Measurements from ENCODE around the gene KRTAP1-1. TPM values are rescaled to one million over a fixed set of nuclear protein-coding genes. Genes with fewer than 3 reads are reported as not detected.

KRTAP1-1 gene
- total and polyA plus RNA-seq, 10 donors = not detected

DNA sequence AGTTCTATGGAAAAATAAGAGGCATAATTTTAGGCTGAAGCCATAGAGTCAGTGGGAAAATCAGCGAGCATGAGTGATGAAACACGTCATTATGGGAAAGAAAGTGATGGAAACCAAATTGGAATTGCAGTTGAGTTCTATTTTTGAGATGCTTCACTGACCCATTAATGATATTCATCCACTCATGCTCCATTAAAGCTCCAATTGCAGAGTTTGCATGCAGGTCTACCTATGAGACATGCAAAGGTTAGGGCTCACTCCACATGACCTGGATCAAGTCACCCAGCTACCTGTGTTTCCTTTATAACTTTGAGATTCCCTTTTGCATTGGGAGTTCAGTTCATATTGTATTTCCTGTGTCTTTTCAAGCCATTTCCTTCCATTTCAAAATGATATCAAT is 32.4 kb upstream of the KRTAP1-1 start:
- Histone ChIP-seq H3K27ac (no peak overlapping the region), H3K4me3 (no peak overlapping the region), H3K9me3 (no peaks in the 10 kb centered on the region), H3K4me1 (no peaks in the 10 kb centered on the region), H3K36me3 (no peaks in the 10 kb centered on the region), H3K27me3 (replicated peaks in 1 of 7) (peaks cover 0 to 9% (median 0%) of the 10 kb centered on the region in 7 donors)
- no peak for TF ChIP-seq POLR2A (IDR thresholded peaks at IDR 0.05)
- TF ChIP-seq, protein P1, sequence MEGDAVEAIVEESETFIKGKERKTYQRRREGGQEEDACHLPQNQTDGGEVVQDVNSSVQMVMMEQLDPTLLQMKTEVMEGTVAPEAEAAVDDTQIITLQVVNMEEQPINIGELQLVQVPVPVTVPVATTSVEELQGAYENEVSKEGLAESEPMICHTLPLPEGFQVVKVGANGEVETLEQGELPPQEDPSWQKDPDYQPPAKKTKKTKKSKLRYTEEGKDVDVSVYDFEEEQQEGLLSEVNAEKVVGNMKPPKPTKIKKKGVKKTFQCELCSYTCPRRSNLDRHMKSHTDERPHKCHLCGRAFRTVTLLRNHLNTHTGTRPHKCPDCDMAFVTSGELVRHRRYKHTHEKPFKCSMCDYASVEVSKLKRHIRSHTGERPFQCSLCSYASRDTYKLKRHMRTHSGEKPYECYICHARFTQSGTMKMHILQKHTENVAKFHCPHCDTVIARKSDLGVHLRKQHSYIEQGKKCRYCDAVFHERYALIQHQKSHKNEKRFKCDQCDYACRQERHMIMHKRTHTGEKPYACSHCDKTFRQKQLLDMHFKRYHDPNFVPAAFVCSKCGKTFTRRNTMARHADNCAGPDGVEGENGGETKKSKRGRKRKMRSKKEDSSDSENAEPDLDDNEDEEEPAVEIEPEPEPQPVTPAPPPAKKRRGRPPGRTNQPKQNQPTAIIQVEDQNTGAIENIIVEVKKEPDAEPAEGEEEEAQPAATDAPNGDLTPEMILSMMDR (IDR thresholded peaks at IDR 0.05 in 8 of 11, conservative IDR thresholded peaks at IDR 0.05 in 3 of 11) = no peak
- no peak for TF ChIP-seq POLR2AphosphoS5 (IDR thresholded peaks at IDR 0.05)
- intact Hi-C loops (cut with DNase I; ENCODE audit: low total_unique reads) = no loop called here
- no peak for DNase-seq
- 76 to 94% (median 90%) methylated on average over 2 of the region's 2 CpGs for WGBS, 5 donors

DNA sequence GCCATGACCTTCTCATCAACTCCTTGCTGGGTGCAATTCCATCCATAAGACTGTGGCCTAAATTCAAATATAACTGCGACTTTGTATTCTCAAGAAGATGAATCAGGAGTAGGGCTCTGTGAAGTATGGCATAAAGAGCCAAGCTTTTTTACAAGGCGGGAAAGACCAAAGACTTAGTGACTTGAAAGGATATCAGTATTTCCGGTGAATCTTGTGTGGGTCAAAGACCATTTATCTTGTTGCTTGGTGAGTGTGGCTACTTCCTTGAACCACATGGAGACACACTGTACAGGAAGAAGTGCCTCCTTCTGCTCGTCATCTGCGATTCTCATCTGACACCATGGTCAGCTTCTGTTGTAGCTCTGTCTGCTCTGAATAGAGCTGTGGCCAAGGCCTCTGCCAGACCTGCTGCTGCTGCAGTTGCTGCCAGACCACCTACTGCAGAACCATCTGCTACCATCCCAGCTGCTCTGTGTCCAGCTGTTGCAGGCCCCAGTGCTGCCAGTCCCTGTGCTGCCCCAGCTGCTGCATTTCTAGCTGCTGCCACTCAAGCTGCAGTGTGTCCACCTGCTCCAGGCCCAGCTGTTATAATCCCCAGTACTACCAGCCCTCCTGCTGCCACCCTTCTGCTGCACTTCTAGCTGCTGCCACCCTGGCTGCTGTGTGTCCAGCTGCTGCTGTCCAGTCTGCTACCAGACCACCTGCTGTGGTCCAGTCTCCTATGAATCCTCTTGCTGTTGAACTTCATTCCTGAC is 30.5 kb upstream of the KRTAP1-1 start:
- H3K4me1 ChIP-seq = no peaks in the 10 kb centered on the region
- TF ChIP-seq, protein P1 (IDR thresholded peaks at IDR 0.05 in 8 of 11, conservative IDR thresholded peaks at IDR 0.05 in 3 of 11) = no peak
- no peak for TF ChIP-seq POLR2AphosphoS5 (IDR thresholded peaks at IDR 0.05)
- TF ChIP-seq POLR2A (IDR thresholded peaks at IDR 0.05) = no peak
- no peak for DNase-seq
- intact Hi-C loops (cut with DNase I; ENCODE audit: low total_unique reads) = no loop called here
- H3K36me3 ChIP-seq = no peaks in the 10 kb centered on the region
- 80 to 89% (median 83%) methylated on average over 5 of the region's 5 CpGs for WGBS, 5 donors
- H3K27me3 ChIP-seq (replicated peaks in 1 of 7) = peaks cover 0 to 9% (median 0%) of the 10 kb centered on the region in 7 donors
- no peak overlapping the region for H3K4me3 ChIP-seq
- no peak overlapping the region for H3K27ac ChIP-seq
- no peaks in the 10 kb centered on the region for H3K9me3 ChIP-seq

DNA sequence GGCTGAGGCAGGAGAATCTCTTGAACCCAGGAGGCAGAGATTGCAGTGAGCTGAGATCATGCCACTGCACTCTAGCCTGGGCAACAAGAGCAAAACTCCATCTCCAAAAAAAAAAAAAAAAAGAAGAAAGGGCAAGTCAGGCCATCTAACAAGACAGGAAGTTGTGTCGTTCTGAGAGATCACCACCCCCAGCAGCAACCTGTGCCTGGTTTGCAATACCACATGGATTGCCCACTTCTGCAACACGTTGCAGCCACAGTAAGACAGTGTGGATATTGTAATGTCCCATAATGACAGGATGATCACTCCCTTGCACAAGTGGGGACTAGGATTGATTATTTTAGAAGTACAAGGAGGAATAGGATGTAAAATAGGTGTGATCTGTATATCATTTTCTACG is 27.8 kb upstream of the KRTAP1-1 start:
- TF ChIP-seq, protein P1 (IDR thresholded peaks at IDR 0.05 in 8 of 11, conservative IDR thresholded peaks at IDR 0.05 in 3 of 11) = no peak
- TF ChIP-seq POLR2A (IDR thresholded peaks at IDR 0.05) = no peak
- TF ChIP-seq POLR2AphosphoS5 (IDR thresholded peaks at IDR 0.05) = no peak
- DNase-seq = no peak
- intact Hi-C loops (cut with DNase I; ENCODE audit: low total_unique reads) = no loop called here
- Histone ChIP-seq H3K36me3 (no peaks in the 10 kb centered on the region), H3K4me1 (no peaks in the 10 kb centered on the region), H3K27ac (no peak overlapping the region), H3K27me3 (replicated peaks in 1 of 7) (no peaks in the 10 kb centered on the region), H3K9me3 (no peaks in the 10 kb centered on the region), H3K4me3 (no peak overlapping the region)
- WGBS, 5 donors = 42 to 73% (median 53%) methylated on average over 3 of the region's 3 CpGs

DNA sequence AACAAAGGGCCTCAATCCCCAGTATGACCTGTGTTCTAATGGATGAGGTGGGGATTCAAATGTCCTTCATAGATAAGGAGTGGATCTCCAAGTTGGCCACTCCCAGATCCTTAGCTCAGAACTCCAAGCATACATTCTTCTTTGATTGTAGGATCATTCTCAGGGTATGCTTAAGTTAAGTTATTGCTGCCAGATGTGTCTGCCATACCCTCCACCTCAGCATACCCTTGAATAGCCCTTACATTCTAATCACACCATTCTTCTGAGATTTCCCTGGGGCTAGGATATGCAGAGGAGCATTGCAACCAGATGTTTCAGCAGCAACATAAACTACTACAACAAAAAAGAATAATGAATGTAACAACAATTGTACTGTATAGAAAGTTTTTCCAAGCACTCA is 26.0 kb upstream of the KRTAP1-1 start:
- Histone ChIP-seq H3K36me3 (no peaks in the 10 kb centered on the region), H3K27ac (no peak overlapping the region), H3K4me3 (no peak overlapping the region), H3K9me3 (no peaks in the 10 kb centered on the region), H3K27me3 (replicated peaks in 1 of 7) (peaks cover 0 to 1% (median 0%) of the 10 kb centered on the region in 7 donors), H3K4me1 (no peaks in the 10 kb centered on the region)
- no peak for DNase-seq
- TF ChIP-seq POLR2AphosphoS5 (IDR thresholded peaks at IDR 0.05) = no peak
- TF ChIP-seq POLR2A (IDR thresholded peaks at IDR 0.05) = no peak
- TF ChIP-seq, protein P1 (IDR thresholded peaks at IDR 0.05 in 8 of 11, conservative IDR thresholded peaks at IDR 0.05 in 3 of 11) = no peak
- intact Hi-C loops (cut with DNase I; ENCODE audit: low total_unique reads) = no loop called here
